Lower leg skin (tissue), 4 donors: ENCODE results near the gene DNAH8. TPM values are rescaled to one million over a fixed set of nuclear protein-coding genes. Genes with fewer than 3 reads are reported as not detected.
"Not testable (repeated sequence)": the region's sequence is repeated elsewhere in the genome, so short reads cannot be mapped to it uniquely, and the experiment has no call there.

ENCODE experiments used
- DNase-seq, 2 donors: peaks; one replicate each; pipeline ENCODE4 v3.0.0-alpha.2; 2019; ENCODE audit warnings: low spot score in 2 of 2
- H3K4me3 ChIP-seq: fragments of 200-600 bp; sonication (generic); 2 replicates; pipeline ENCODE4 v1.5.1; 2017; ENCODE audit warnings: mild to moderate bottlenecking, low read depth; ENCODE audit not compliant: poor library complexity, severe bottlenecking
- CTCF ChIP-seq, 3 donors: fragments of 450-650 bp; IDR thresholded peaks; one replicate each; pipeline ENCODE4 v1.5.1; 2016; ENCODE audit warnings: antibody characterized with exemption in 3 of 3, mild to moderate bottlenecking in 3 of 3, moderate library complexity in 2 of 3
- POLR2A ChIP-seq, 2 donors: fragments of 450-650 bp; IDR thresholded peaks; one replicate each; pipeline ENCODE4 v1.6.1; 2016 to 2017; ENCODE audit warnings: antibody characterized with exemption in 2 of 2, mild to moderate bottlenecking in 1 of 2, moderate library complexity in 1 of 2
- WGBS, 2 donors: methylation state at CpG; one replicate each; pipeline ENCODE4 v1.1.5; 2018; 5-methylcytosine and 5-hydroxymethylcytosine counted together
- intact Hi-C: fragments of 100-400 bp; cut with DNase I; formaldehyde crosslinking; loops from one replicate; pipeline ENCODE4 v1.15.0; 2023; ENCODE audit warnings: low total_unique reads
- total RNA-seq, 4 donors: library from RNA; depleted of rRNA; stranded (reverse); fragments of >200 nt; gene quantifications; one replicate each; pipeline ENCODE4 v1.1.0, GENCODE V29; 2016

Gene DNAH8
- total RNA-seq, 4 donors from 2014 or later = 0.02 to 0.19 (median 0.08) TPM

GRCh38 chr6:38907264-38907663 is 192.2 kb downstream of the DNAH8 start:
- TF ChIP-seq CTCF (IDR thresholded peaks at IDR 0.05) (no peak), POLR2A (IDR thresholded peaks at IDR 0.05) (no peak)
- intact Hi-C loops = no loop called here
- H3K4me3 ChIP-seq = no peak overlapping the region
- DNase-seq = no peak

GRCh38 chr6:38909015-38909730 is 194.1 kb downstream of the DNAH8 start:
- intact Hi-C loops = no loop called here
- no peak for DNase-seq
- no peak overlapping the region for H3K4me3 ChIP-seq
- WGBS, 2 donors = 72 to 81% methylated on average over 6 of the region's 6 CpGs
- TF ChIP-seq CTCF (IDR thresholded peaks at IDR 0.05) = no peak

- TF ChIP-seq CTCF (IDR thresholded peaks at IDR 0.05) (no peak), POLR2A (IDR thresholded peaks at IDR 0.05) (no peak)
- DNase-seq = no peak
- intact Hi-C loops = no loop called here
- no peak overlapping the region for H3K4me3 ChIP-seq
- 49 to 79% methylated on average over 3 of the region's 3 CpGs for WGBS, 2 donors
These were observed 195.1 kb downstream of the DNAH8 start for GRCh38 chr6:38910207-38910606.

- intact Hi-C loops = no loop called here
- WGBS, 2 donors = 88 to 91% methylated on average over 2 of the region's 2 CpGs
- DNase-seq = no peak
- TF ChIP-seq CTCF (IDR thresholded peaks at IDR 0.05) (no peak), POLR2A (IDR thresholded peaks at IDR 0.05) (no peak)
- H3K4me3 ChIP-seq = no peak overlapping the region
These were observed 197.3 kb downstream of the DNAH8 start for GRCh38 chr6:38912378-38912777.

DNA sequence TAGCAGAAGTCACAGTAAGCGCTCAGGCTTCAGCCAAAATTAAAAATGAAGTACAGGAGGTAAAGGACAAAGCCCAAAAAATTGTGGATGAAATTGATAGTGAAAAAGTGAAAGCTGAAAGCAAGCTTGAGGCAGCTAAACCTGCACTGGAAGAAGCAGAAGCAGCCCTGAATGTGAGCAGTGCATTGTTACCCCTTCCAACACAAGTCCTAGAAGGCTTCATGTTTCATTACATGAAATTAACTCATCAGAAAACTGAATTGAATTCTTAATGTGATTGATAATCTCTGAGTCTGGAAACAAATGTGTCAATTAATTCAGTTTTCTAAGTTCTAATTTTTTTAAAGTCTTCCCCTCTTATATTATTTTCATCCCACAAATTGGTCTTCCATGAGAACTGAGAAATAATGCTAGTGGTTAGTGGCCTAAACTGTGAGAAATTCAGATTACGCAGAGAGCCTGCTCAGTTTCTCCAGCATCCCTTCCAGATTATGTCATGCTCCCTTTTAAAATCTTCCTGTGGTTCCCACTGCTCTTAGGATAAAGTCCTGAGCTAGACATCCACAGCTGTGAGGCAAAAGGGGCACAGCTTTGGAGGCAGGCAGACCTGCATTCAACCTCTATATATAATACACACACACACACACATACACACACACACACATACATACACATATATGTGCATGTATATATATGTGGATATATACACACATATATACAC is 200.3 kb downstream of the DNAH8 start:
- no peak overlapping the region for H3K4me3 ChIP-seq
- WGBS, 2 donors = 92% methylated on average over 2 of the region's 2 CpGs
- TF ChIP-seq POLR2A (IDR thresholded peaks at IDR 0.05) = no peak
- intact Hi-C loops = no loop called here
- DNase-seq = no peak

- intact Hi-C loops, H3K4me3 ChIP-seq, DNase-seq: not testable (repeated sequence)
- WGBS, 2 donors = 66 to 70% methylated on average over 8 of the region's 8 CpGs
These were observed 206.4 kb downstream of the DNAH8 start for GRCh38 chr6:38921540-38921939.
